ENCODE results near the gene AFG1L.
"Not testable (repeated sequence)": the region's sequence is repeated elsewhere in the genome, so short reads cannot be mapped to it uniquely, and the experiment has no call there.

The AFG1L gene

DNA sequence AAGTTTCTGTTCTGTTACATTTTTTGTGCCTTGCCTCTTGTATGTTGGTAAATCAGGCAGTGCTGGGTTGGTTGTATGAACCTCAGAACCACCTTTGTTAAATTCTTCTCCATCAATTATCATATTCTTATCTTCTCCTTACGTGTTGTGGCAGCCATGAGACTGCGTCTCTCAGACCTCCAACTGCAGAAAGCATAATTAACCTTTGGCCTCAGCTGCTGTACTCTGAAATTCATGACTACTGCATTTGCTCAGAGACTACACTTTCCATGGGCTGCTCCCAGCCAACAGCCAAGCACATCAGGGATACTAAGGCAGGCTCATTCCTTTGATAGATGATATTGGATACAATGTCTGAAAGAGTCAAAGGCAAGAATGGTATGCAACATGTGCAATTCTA is 18.9 kb upstream of the AFG1L start:
- Mint-ChIP-seq H3K4me3 (no peak overlapping the region), H3K9me3 (no peaks in the 10 kb centered on the region), H3K36me3 (no peaks in the 10 kb centered on the region), H3K27ac (no peak overlapping the region), H3K4me1 (no peaks in the 10 kb centered on the region), H3K27me3 (no peaks in the 10 kb centered on the region)

DNA sequence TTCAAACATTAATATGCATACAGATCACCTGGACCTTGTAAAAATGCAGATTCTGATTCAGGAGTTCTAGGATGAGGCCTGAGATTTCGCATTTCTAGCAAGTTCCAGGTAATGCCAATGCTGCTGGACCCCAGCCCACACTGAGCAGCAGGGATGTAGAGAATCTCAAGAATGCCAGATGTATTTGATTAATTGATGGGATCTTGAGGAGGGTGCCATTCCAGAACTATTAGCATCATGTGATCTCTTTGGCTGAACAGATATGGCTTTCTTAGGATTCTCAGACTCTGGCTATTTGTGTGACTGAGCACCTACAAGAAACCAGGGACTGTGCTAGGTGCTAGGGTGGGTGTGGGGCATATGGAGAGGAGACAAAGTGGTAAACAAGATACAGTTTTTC is 17.6 kb upstream of the AFG1L start:
- H3K4me1 Mint-ChIP-seq: no peaks in the 10 kb centered on the region
- H3K4me3 Mint-ChIP-seq: no peak overlapping the region
- no peaks in the 10 kb centered on the region for H3K27me3 Mint-ChIP-seq
- no peaks in the 10 kb centered on the region for H3K36me3 Mint-ChIP-seq
- H3K9me3 Mint-ChIP-seq: no peaks in the 10 kb centered on the region
- no peak overlapping the region for H3K27ac Mint-ChIP-seq

GRCh38 chr6:108277831-108278230 is 17.0 kb upstream of the AFG1L start:
- H3K36me3 Mint-ChIP-seq: no peaks in the 10 kb centered on the region
- H3K27me3 Mint-ChIP-seq: no peaks in the 10 kb centered on the region
- H3K27ac Mint-ChIP-seq: no peak overlapping the region
- H3K4me3 Mint-ChIP-seq: no peak overlapping the region
- H3K4me1 Mint-ChIP-seq: no peaks in the 10 kb centered on the region
- H3K9me3 Mint-ChIP-seq: no peaks in the 10 kb centered on the region

- no peak overlapping the region for H3K27ac Mint-ChIP-seq
- H3K9me3 Mint-ChIP-seq: no peaks in the 10 kb centered on the region
- H3K4me3 Mint-ChIP-seq: no peak overlapping the region
- H3K4me1 Mint-ChIP-seq: no peaks in the 10 kb centered on the region
- peaks cover 1% of the 10 kb centered on the region for H3K36me3 Mint-ChIP-seq
- H3K27me3 Mint-ChIP-seq: no peaks in the 10 kb centered on the region
Observed at GRCh38 chr6:108285381-108285780, 9.5 kb upstream of the AFG1L start.

- Mint-ChIP-seq H3K4me3 (no peak overlapping the region), H3K9me3 (no peaks in the 10 kb centered on the region), H3K27ac (no peak overlapping the region), H3K4me1 (no peaks in the 10 kb centered on the region), H3K36me3 (peaks cover 1% of the 10 kb centered on the region), H3K27me3 (no peaks in the 10 kb centered on the region)
Observed at GRCh38 chr6:108286366-108286765, 8.5 kb upstream of the AFG1L start.

GRCh38 chr6:108287373-108287772 is 7.5 kb upstream of the AFG1L start:
- peaks cover 3% of the 10 kb centered on the region for H3K36me3 Mint-ChIP-seq
- H3K4me1 Mint-ChIP-seq: no peaks in the 10 kb centered on the region
- H3K27me3 Mint-ChIP-seq: no peaks in the 10 kb centered on the region
- H3K4me3 Mint-ChIP-seq: no peak overlapping the region
- H3K9me3 Mint-ChIP-seq: no peaks in the 10 kb centered on the region
- no peak overlapping the region for H3K27ac Mint-ChIP-seq

DNA sequence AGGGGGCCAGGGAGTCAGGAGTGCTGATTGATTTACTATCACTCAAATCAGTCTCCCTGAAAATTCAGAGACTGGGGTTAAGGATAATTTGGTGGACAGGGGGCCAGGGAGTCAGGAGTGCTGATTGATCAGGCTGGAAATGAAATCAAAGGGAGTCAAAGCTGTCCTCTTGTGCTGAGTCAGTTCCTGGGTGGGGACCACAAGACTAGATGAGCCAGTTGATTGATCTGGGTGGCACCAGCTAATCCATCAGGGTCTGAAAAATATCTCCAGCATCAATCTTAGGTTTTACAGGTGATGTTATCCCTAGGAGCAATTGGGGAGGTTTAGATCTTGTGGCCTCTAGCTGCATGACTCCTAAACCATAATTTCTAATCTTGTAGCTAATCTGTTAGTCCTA is 6.1 kb upstream of the AFG1L start:
- no peaks in the 10 kb centered on the region for H3K27me3 Mint-ChIP-seq
- H3K4me3 Mint-ChIP-seq: no peak overlapping the region
- no peak overlapping the region for H3K27ac Mint-ChIP-seq
- H3K9me3 Mint-ChIP-seq: no peaks in the 10 kb centered on the region
- peaks cover 2% of the 10 kb centered on the region for H3K36me3 Mint-ChIP-seq
- H3K4me1 Mint-ChIP-seq: no peaks in the 10 kb centered on the region

DNA sequence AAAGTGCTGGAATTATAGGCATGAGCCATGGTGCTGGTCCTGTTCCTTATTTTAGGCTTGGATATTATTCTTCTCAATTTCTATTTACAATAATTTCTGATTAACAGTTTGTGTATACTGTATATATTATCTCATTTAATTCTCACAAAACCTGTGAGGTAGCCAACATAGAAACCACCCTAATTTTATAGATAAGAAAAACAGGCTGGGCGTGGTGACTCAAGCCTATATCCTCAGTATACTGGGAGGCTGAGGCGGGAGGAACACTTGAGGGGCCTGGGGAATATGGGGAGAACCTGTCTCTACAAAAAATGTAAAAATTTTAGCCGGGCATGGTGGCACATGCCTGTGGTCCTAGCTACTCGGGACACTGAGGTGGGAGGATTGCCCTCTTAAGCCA is 3.8 kb upstream of the AFG1L start:
- no peak overlapping the region for H3K4me3 Mint-ChIP-seq
- no peaks in the 10 kb centered on the region for H3K9me3 Mint-ChIP-seq
- peaks cover 17% of the 10 kb centered on the region for H3K4me1 Mint-ChIP-seq
- H3K27me3 Mint-ChIP-seq: no peaks in the 10 kb centered on the region
- peaks cover 2% of the 10 kb centered on the region for H3K36me3 Mint-ChIP-seq
- no peak overlapping the region for H3K27ac Mint-ChIP-seq

DNA sequence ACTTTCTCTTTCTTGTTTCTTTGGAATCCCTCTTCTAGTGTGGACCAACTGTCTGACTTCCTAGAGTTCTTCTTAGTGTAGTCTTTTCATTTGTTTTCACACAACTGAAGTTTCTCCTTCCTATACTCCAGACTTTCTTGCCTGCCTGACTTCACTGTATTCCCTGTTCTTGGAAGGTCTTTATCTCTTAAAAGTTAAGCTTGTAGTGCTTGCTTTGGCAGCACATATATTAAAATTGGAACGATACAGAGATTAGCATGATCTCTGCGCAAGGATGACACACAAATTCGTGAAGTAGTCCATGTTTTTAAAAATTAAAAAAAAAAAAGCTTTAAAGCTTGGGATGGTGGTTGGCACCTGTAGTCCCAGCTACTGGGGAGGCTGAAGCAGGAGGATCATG is 2.3 kb upstream of the AFG1L start:
- peaks cover 17% of the 10 kb centered on the region for H3K4me1 Mint-ChIP-seq
- not testable (repeated sequence) for H3K27me3 Mint-ChIP-seq, H3K9me3 Mint-ChIP-seq, H3K27ac Mint-ChIP-seq, H3K36me3 Mint-ChIP-seq, H3K4me3 Mint-ChIP-seq

DNA sequence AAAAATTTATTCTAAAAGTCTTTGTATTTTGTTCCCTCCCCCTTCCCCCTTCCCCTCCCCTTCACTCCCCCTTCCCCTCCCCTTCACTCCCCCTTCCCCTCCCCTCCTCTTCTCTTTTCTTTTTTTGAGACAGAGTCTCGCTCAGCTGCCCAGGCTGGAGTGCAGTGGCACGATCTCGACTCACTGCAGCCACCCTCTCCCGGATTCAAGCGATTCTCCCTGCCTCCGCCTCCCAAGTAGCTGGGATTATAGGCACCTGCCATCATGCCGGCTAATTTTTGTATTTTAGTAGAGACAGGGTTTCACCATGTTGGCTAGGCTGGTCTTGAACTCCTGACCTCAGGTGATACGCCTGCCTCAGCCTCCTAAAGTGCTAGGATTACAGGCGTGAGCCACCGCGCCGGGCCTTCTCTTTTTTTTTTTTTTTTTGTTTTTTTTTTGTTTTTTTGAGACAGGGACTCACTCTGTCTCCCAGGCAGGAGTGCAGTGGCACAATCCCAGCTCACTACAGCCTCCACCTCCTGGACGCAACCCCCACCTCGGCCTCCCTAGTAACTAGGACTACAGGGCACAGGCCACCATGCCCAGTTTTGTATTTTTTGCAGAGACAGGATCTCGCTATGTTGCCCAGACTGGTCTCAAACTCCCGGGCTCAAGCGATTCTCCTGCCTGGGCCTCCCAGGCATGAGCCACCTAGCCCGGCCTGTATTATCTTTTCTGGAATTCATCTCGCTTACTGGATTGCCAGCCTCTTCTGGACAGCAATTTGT is 1.1 kb upstream of the AFG1L start:
- Mint-ChIP-seq H3K4me1 (peaks cover 20% of the 10 kb centered on the region), H3K27me3 (no peaks in the 10 kb centered on the region), H3K4me3 (peak overlapping the region; percentile 98)

GRCh38 chr6:108294297-108294726 is 542 bp upstream of the AFG1L start:
- H3K9me3 Mint-ChIP-seq: no peaks in the 10 kb centered on the region
- H3K27ac Mint-ChIP-seq: peak overlapping the region; percentile 99
- H3K4me3 Mint-ChIP-seq: peak overlapping the region; percentile 98
- H3K27me3 Mint-ChIP-seq: no peaks in the 10 kb centered on the region
- H3K4me1 Mint-ChIP-seq: peaks cover 23% of the 10 kb centered on the region
- H3K36me3 Mint-ChIP-seq: peaks cover 2% of the 10 kb centered on the region

More for the DNA sequence above, 1.1 kb upstream of the AFG1L start:
- Mint-ChIP-seq H3K27ac (peak overlapping the region; percentile 99), H3K36me3 (peaks cover 2% of the 10 kb centered on the region), H3K9me3 (no peaks in the 10 kb centered on the region)

GRCh38 chr6:108295676-108296075 is 822 bp downstream of the AFG1L start:
- Mint-ChIP-seq H3K36me3 (peaks cover 2% of the 10 kb centered on the region), H3K27me3 (no peaks in the 10 kb centered on the region), H3K4me3 (peak overlapping the region; percentile 98), H3K4me1 (peaks cover 26% of the 10 kb centered on the region), H3K9me3 (no peaks in the 10 kb centered on the region), H3K27ac (peak overlapping the region; percentile 99)

DNA sequence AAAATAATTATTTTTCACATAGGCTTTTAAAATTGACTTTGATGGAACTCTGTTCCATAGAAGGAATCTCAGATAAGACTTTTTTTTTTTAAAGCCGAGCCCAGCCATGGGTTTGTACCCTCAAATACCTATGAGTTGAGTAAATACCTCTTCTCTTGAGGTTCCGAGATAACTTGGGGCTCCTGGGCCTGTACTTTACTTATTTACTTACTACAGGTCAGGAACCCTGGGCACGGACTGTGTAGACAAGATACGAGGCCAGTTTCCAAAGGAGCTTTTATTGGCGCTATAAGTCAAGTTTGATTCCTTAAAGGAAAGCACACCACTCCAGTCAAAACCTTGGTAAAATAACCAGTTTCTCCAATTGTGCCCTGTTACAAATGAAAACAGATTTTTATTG is 7.5 kb downstream of the AFG1L start:
- H3K27ac Mint-ChIP-seq: no peak overlapping the region
- no peaks in the 10 kb centered on the region for H3K27me3 Mint-ChIP-seq
- H3K4me1 Mint-ChIP-seq: peaks cover 9% of the 10 kb centered on the region
- no peaks in the 10 kb centered on the region for H3K9me3 Mint-ChIP-seq
- H3K36me3 Mint-ChIP-seq: peaks cover 5% of the 10 kb centered on the region
- H3K4me3 Mint-ChIP-seq: no peak overlapping the region

GRCh38 chr6:108304646-108305045 is 9.8 kb downstream of the AFG1L start:
- no peak overlapping the region for H3K27ac Mint-ChIP-seq
- H3K9me3 Mint-ChIP-seq: no peaks in the 10 kb centered on the region
- no peaks in the 10 kb centered on the region for H3K27me3 Mint-ChIP-seq
- H3K36me3 Mint-ChIP-seq: peaks cover 5% of the 10 kb centered on the region
- H3K4me1 Mint-ChIP-seq: peaks cover under 1% of the 10 kb centered on the region
- H3K4me3 Mint-ChIP-seq: no peak overlapping the region

- not testable (repeated sequence) for H3K4me3 Mint-ChIP-seq, H3K27me3 Mint-ChIP-seq, H3K27ac Mint-ChIP-seq, H3K36me3 Mint-ChIP-seq, H3K9me3 Mint-ChIP-seq, H3K4me1 Mint-ChIP-seq
Observed at GRCh38 chr6:108308641-108309040, 13.8 kb downstream of the AFG1L start.

- no peaks in the 10 kb centered on the region for H3K9me3 Mint-ChIP-seq
- H3K27me3 Mint-ChIP-seq: no peaks in the 10 kb centered on the region
- H3K4me1 Mint-ChIP-seq: no peaks in the 10 kb centered on the region
- H3K36me3 Mint-ChIP-seq: no peaks in the 10 kb centered on the region
- no peak overlapping the region for H3K27ac Mint-ChIP-seq
- H3K4me3 Mint-ChIP-seq: no peak overlapping the region
Observed at GRCh38 chr6:108309844-108310243, 15.0 kb downstream of the AFG1L start.

DNA sequence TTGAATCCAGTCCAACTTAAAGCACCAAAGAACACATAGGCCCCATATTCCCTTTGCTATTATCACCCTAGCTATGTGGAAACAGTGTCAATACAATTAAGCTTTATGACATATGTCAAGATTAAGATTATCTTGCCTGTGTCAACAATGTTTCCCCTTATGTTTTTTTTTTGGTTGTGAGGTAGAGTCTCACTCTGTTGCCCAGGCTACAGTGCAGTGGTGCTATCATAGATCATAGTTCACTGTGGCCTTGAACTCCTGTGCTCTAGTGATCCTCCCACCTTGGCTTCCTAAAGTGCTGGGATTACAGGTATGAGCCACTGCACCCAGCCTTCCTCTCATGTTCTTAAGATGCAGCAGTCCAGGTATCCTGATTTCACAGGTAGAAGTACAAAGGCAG is 17.8 kb downstream of the AFG1L start:
- H3K27ac Mint-ChIP-seq: no peak overlapping the region
- H3K4me3 Mint-ChIP-seq: no peak overlapping the region
- H3K27me3 Mint-ChIP-seq: no peaks in the 10 kb centered on the region
- H3K36me3 Mint-ChIP-seq: peaks cover 3% of the 10 kb centered on the region
- no peaks in the 10 kb centered on the region for H3K9me3 Mint-ChIP-seq
- no peaks in the 10 kb centered on the region for H3K4me1 Mint-ChIP-seq

Data from activated naive CD4-positive, alpha-beta T cell treated with anti-CD3 and anti-CD28 coated beads, Interleukin-2, amount 50 U/mL, for 24 hours (primary cell).